Trophoblast cell (in vitro differentiated cells and primary cell): ENCODE results near the gene GPR68.
"Not testable (repeated sequence)": the region's sequence is repeated elsewhere in the genome, so short reads cannot be mapped to it uniquely, and the experiment has no call there.

Experiments
- DNase-seq, 2 donors: peaks; one replicate each; pipeline ENCODE4 v3.0.0-alpha.2; 2016
- H2AFZ ChIP-seq: 2 replicates; pipeline ENCODE4 v1.6.1; 2013; ENCODE audit warnings: low read length, moderate library complexity, mild to moderate bottlenecking; ENCODE audit not compliant: insufficient read depth, poor library complexity
- H2AK5ac ChIP-seq: 2 replicates; pipeline ENCODE4 v1.6.1; 2013; ENCODE audit warnings: mild to moderate bottlenecking, low read length
- H2BK120ac ChIP-seq: 2 replicates; pipeline ENCODE4 v1.6.1; 2013; ENCODE audit warnings: low read length, mild to moderate bottlenecking, moderate library complexity; ENCODE audit not compliant: insufficient read depth, poor library complexity
- H2BK12ac ChIP-seq: 2 replicates; pipeline ENCODE4 v1.6.1; 2013; ENCODE audit warnings: mild to moderate bottlenecking, low read length, moderate library complexity
- H2BK5ac ChIP-seq: 2 replicates; pipeline ENCODE4 v1.6.1; 2013; ENCODE audit warnings: low read length, low read depth, moderate library complexity, mild to moderate bottlenecking; ENCODE audit not compliant: poor library complexity
- H3K14ac ChIP-seq: 2 replicates; pipeline ENCODE4 v1.6.1; 2013; ENCODE audit warnings: mild to moderate bottlenecking, low read length
- H3K18ac ChIP-seq: 2 replicates; pipeline ENCODE4 v1.6.1; 2013; ENCODE audit warnings: mild to moderate bottlenecking, low read length
- H3K23ac ChIP-seq: 2 replicates; pipeline ENCODE4 v1.6.1; 2013; ENCODE audit warnings: low read length
- H3K27ac ChIP-seq: 2 replicates; pipeline ENCODE4 v1.5.1; 2013; ENCODE audit warnings: low read depth, mild to moderate bottlenecking, inconsistent platforms, low read length, moderate library complexity
- H3K27me3 ChIP-seq: 2 replicates; pipeline ENCODE4 v1.6.1; 2013; ENCODE audit warnings: inconsistent platforms, mild to moderate bottlenecking, low read length, moderate library complexity; ENCODE audit not compliant: insufficient read depth
- H3K36me3 ChIP-seq, 2 experiments: 1 replicate in 1 of 2; 2 replicates in 1 of 2; pipeline ENCODE4 v1.6.1; 2013; ENCODE audit warnings: low read length in 2 of 2, mild to moderate bottlenecking in 2 of 2, moderate library complexity in 1 of 2; ENCODE audit not compliant: insufficient read depth in 2 of 2, control insufficient read depth in 1 of 2
- H3K4ac ChIP-seq: 2 replicates; pipeline ENCODE4 v1.6.1; 2013; ENCODE audit warnings: low read depth, mild to moderate bottlenecking, low read length, moderate library complexity
- H3K4me1 ChIP-seq, 2 experiments: 1 replicate in 1 of 2; 2 replicates in 1 of 2; pipeline ENCODE4 v1.6.1; 2013; ENCODE audit warnings: low read length in 2 of 2, mild to moderate bottlenecking in 2 of 2, moderate library complexity in 1 of 2; ENCODE audit not compliant: insufficient read depth in 2 of 2, control insufficient read depth in 1 of 2
- H3K4me2 ChIP-seq: 2 replicates; pipeline ENCODE4 v1.6.1; 2013; ENCODE audit warnings: inconsistent platforms, mild to moderate bottlenecking, low read length, moderate library complexity
- H3K4me3 ChIP-seq: 2 replicates; pipeline ENCODE4 v1.5.1; 2013; ENCODE audit warnings: mild to moderate bottlenecking, low read depth, low read length, inconsistent platforms
- H3K79me1 ChIP-seq: one replicate; pipeline ENCODE4 v1.6.1; 2013; ENCODE audit warnings: low read length
- H3K79me2 ChIP-seq: 2 replicates; pipeline ENCODE4 v1.6.1; 2013; ENCODE audit warnings: low read length, mild to moderate bottlenecking; ENCODE audit not compliant: control insufficient read depth, insufficient read depth, poor library complexity
- H3K9ac ChIP-seq: 2 replicates; pipeline ENCODE4 v1.6.1; 2013; ENCODE audit warnings: mild to moderate bottlenecking, low read length
- H3K9me3 ChIP-seq: 2 replicates; pipeline ENCODE4 v1.6.1; 2013; ENCODE audit warnings: low read depth, mild to moderate bottlenecking, control low read depth, inconsistent platforms, low read length; ENCODE audit not compliant: insufficient read depth
- H4K12ac ChIP-seq: 2 replicates; pipeline ENCODE4 v1.6.1; 2013; ENCODE audit warnings: low read depth, mild to moderate bottlenecking, low read length, moderate library complexity
- H4K8ac ChIP-seq: 2 replicates; pipeline ENCODE4 v1.6.1; 2013; ENCODE audit warnings: low read depth, mild to moderate bottlenecking, low read length, moderate library complexity
- H4K91ac ChIP-seq: one replicate; pipeline ENCODE4 v1.6.1; 2013; ENCODE audit warnings: low read depth, mild to moderate bottlenecking, low read length, moderate library complexity
- WGBS: extraction: QIAGEN DNeasy Blood & Tissue Kit; methylation state at CpG from one replicate; pipeline ENCODE4 v1.1.7; 2013; ENCODE audit warnings: missing lambda C conversion rate; ENCODE audit not compliant: insufficient read length, insufficient coverage; ENCODE audit errors: extremely low coverage; 5-methylcytosine and 5-hydroxymethylcytosine counted together

GPR68 gene

DNA sequence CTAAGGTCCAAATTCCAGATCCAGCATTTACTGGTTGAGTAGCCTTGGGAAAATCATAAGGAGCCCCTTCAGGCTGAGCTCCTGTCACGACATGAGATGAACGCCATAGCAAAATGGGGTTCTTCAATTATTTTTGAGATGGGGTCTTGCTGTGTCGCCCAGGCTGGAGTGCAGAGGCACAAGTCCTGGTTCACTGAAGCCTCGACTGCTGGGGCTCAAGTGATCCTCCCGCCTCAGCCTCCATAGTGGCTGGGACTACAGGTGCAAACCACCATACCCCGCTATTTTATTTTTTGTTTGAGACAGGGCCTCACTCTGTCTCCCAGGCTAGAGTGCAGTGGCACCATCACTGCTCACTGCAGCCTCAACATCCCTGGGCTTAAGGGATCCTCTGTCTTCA lies 25.7 kb upstream of the GPR68 start:
- Histone ChIP-seq H2BK120ac (no peak overlapping the region), H3K14ac (no peak overlapping the region), H2BK5ac (no peak overlapping the region), H2AFZ (no peak overlapping the region), H3K4me1 (peaks cover under 1 to 2% of the 10 kb centered on the region in 2 experiments), H3K9me3 (peaks cover under 1% of the 10 kb centered on the region), H3K23ac (no peak overlapping the region), H3K9ac (no peak overlapping the region), H2AK5ac (no peak overlapping the region), H3K36me3 (peaks cover 3 to 6% of the 10 kb centered on the region in 2 experiments), H4K91ac (no peak overlapping the region), H3K4me2 (no peak overlapping the region), H3K79me1 (no peaks in the 10 kb centered on the region), H3K4me3 (no peak overlapping the region), H3K27me3 (no peaks in the 10 kb centered on the region), H3K18ac (no peak overlapping the region), H4K12ac (no peak overlapping the region), H3K79me2 (no peaks in the 10 kb centered on the region), H3K27ac (no peak overlapping the region), H4K8ac (no peak overlapping the region), H2BK12ac (no peak overlapping the region), H3K4ac (no peak overlapping the region)
- no CpG with 5 or more reads among the region's 6 CpGs for WGBS
- DNase-seq: no peak

DNA sequence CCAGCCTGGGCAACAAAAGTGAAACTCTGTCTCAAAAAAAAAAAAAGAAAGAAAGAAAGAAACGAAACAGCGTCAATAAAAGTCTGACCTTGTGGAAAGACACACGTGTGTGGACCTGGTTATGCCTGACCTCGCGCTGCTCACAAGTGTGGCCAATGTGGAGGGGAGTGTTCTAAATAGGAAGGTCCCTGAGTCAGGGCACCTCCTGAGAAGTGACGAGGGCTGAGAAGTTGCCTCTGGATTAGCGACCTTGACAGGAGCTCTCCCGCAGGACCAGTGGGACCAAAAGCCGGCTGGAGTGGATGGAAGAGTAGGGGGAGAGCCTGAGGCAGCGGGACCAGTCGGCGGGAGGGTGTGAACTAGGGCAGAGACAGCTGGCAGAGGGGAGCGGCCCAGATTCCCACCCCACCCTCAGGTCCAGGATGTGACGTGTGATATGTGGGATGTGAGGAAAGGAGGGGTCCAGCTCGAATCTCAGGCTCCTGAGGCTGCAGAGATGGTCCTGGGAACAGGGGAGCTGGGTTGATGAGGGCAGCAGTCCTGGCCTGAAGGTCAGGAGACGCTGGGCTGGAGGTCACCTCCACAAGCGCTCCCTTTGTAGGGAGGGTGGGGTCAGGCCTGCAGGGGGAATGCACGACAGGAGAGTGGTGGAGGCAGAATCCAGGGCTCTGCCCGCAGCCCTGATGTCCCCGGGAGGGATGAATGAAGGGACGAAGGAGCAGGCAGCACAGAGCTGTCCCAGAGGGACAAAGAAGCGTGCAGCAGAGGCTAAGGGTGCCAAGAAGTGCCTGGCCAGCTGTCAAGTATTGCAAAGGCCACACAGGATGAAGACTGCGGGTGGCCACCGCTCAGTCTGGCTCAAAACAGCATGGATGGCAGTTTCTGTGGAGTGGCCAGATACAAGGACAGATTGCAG lies 24.8 kb upstream of the GPR68 start:
- Histone ChIP-seq H3K9me3 (peaks cover 3% of the 10 kb centered on the region), H2AK5ac (no peak overlapping the region), H3K4ac (no peak overlapping the region), H3K27ac (no peak overlapping the region), H3K23ac (no peak overlapping the region), H3K4me3 (no peak overlapping the region), H2BK5ac (no peak overlapping the region), H2BK12ac (no peak overlapping the region), H4K12ac (no peak overlapping the region), H3K14ac (no peak overlapping the region), H3K79me1 (peaks cover 2% of the 10 kb centered on the region), H2BK120ac (no peak overlapping the region), H3K18ac (no peak overlapping the region), H3K36me3 (peaks cover 3 to 6% of the 10 kb centered on the region in 2 experiments), H3K4me1 (peaks cover 8 to 9% of the 10 kb centered on the region in 2 experiments), H2AFZ (no peak overlapping the region), H4K8ac (no peak overlapping the region), H3K79me2 (no peaks in the 10 kb centered on the region), H4K91ac (no peak overlapping the region), H3K9ac (no peak overlapping the region), H3K27me3 (no peaks in the 10 kb centered on the region), H3K4me2 (no peak overlapping the region)
- no CpG with 5 or more reads among the region's 24 CpGs for WGBS
- DNase-seq: peak; percentile 18 to 44

DNA sequence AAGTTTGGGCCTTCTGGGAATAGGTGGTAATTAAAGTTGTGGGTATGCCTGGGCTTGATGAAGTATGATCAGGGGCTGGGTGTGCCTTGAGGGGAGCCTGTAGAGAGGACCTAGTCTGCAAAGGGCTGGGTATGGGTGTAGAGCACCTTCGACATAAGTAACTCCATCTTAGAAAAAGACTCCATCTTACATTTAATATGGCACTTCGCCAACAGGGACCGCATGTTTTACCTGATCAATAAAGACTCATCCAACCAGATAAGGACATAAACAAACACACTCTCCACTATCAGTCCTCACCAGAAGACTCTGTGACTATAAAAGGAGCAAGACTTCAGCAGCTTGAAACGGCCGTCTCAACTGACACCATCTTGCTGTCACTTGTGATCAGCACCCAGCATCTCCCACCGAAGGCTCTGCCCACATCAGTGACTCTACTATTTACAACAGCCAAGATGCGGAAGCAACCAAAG lies 23.5 kb upstream of the GPR68 start:
- H2BK120ac ChIP-seq: no peak overlapping the region
- no peak overlapping the region for H3K18ac ChIP-seq
- no peaks in the 10 kb centered on the region for H3K79me2 ChIP-seq
- peaks cover 3% of the 10 kb centered on the region for H3K9me3 ChIP-seq
- H3K27ac ChIP-seq: no peak overlapping the region
- no CpG with 5 or more reads among the region's 7 CpGs for WGBS
- H4K91ac ChIP-seq: no peak overlapping the region
- no peak overlapping the region for H3K14ac ChIP-seq
- no peak overlapping the region for H3K4ac ChIP-seq
- H4K12ac ChIP-seq: no peak overlapping the region
- no peak overlapping the region for H3K4me3 ChIP-seq
- H2AFZ ChIP-seq: no peak overlapping the region
- H3K79me1 ChIP-seq: peaks cover 8% of the 10 kb centered on the region
- DNase-seq: no peak
- no peak overlapping the region for H3K4me2 ChIP-seq
- H4K8ac ChIP-seq: no peak overlapping the region
- no peak overlapping the region for H3K9ac ChIP-seq
- H3K36me3 ChIP-seq: peaks cover 3 to 6% of the 10 kb centered on the region in 2 experiments
- H2BK12ac ChIP-seq: no peak overlapping the region
- H3K23ac ChIP-seq: no peak overlapping the region
- peaks cover 11 to 14% of the 10 kb centered on the region in 2 experiments for H3K4me1 ChIP-seq
- H2BK5ac ChIP-seq: no peak overlapping the region
- no peak overlapping the region for H2AK5ac ChIP-seq
- H3K27me3 ChIP-seq: no peaks in the 10 kb centered on the region

DNA sequence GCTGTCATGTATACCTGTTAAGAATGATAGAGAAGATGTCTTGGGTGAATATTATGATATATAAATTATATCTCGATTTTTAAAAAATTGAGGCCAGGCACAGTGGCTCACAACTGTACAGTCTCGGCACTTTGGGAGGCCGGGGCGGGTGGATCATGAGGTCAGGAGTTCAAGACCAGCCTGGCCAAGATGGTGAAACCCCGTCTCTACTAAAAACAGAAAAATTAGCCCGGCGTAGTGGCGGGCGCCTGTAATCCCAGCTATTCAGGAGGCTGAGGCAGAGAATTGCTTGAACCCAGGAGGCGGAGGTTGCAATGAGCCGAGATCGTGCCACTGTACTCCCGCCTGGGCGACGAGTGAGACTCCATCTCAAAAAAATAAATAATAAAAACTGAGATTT lies 21.8 kb upstream of the GPR68 start:
- not testable (repeated sequence) for H3K27ac ChIP-seq, H4K8ac ChIP-seq, H3K9ac ChIP-seq, H3K4ac ChIP-seq, H3K79me1 ChIP-seq, H3K27me3 ChIP-seq, H2AFZ ChIP-seq, H3K14ac ChIP-seq, H2BK12ac ChIP-seq, H3K36me3 ChIP-seq, H4K12ac ChIP-seq, H3K79me2 ChIP-seq, H3K4me2 ChIP-seq, H2BK5ac ChIP-seq, H2BK120ac ChIP-seq, H4K91ac ChIP-seq, H3K18ac ChIP-seq, H3K9me3 ChIP-seq, H3K4me3 ChIP-seq, H3K23ac ChIP-seq, DNase-seq, H2AK5ac ChIP-seq
- no CpG with 5 or more reads among the region's 15 CpGs for WGBS
- H3K4me1 ChIP-seq: peaks cover 11 to 14% of the 10 kb centered on the region in 2 experiments
